ENCODE data around the gene OASL.

GRCh38 chr12:120979220-120979861 is 59.7 kb downstream of the OASL start:
- TF ChIP-seq CTCF (conservative IDR thresholded peaks at IDR 0.05 in 1 of 2, IDR thresholded peaks at IDR 0.05 in 1 of 2; ENCODE audit: extremely low read depth in 1 of 2, insufficient read depth in 1 of 2, low read depth in 1 of 2, low read length in 2 of 2) (no peak), EZH2 (IDR thresholded peaks at IDR 0.05; ENCODE audit: borderline replicate concordance, low read length) (no peak)
